ENCODE data around the gene PDE8A.

PDE8A gene

GRCh38 chr15:84955089-84955848 is 26.4 kb upstream of the PDE8A start:
- no peaks in the 10 kb centered on the region for H3K27me3 ChIP-seq (ENCODE audit: insufficient read depth, low read depth, severe bottlenecking)
- no peak overlapping the region for H3K27ac ChIP-seq
- peak overlapping the region; percentile 15; the same call in 1 of the 2 replicates for H3K4me3 ChIP-seq (ENCODE audit: low read depth, low read length)
- no peaks in the 10 kb centered on the region for H3K36me3 ChIP-seq
- peak; percentile 91 for TF ChIP-seq CTCF (IDR thresholded peaks at IDR 0.05; ENCODE audit: low read depth, low read length)
- DNase-seq, result peak; percentile 79
- no peaks in the 10 kb centered on the region for H3K9me3 ChIP-seq (ENCODE audit: severe bottlenecking)

GRCh38 chr15:84956199-84956598 is 25.5 kb upstream of the PDE8A start:
- TF ChIP-seq CTCF (IDR thresholded peaks at IDR 0.05; ENCODE audit: low read depth, low read length), result no peak
- H3K9me3 ChIP-seq (ENCODE audit: severe bottlenecking), result no peaks in the 10 kb centered on the region
- H3K27ac ChIP-seq, result no peak overlapping the region
- H3K36me3 ChIP-seq, result no peaks in the 10 kb centered on the region
- H3K4me3 ChIP-seq (ENCODE audit: low read depth, low read length), result no peak overlapping the region
- DNase-seq, result no peak
- no peaks in the 10 kb centered on the region for H3K27me3 ChIP-seq (ENCODE audit: insufficient read depth, low read depth, severe bottlenecking)

- H3K27ac ChIP-seq, result no peak overlapping the region
Observed at GRCh38 chr15:84960391-84961113, 21.1 kb upstream of the PDE8A start.

GRCh38 chr15:84961114-84961452 is 20.6 kb upstream of the PDE8A start:
- Histone ChIP-seq H3K9me3 (ENCODE audit: severe bottlenecking) (peaks cover 3% of the 10 kb centered on the region), H3K36me3 (no peaks in the 10 kb centered on the region), H3K27me3 (ENCODE audit: insufficient read depth, low read depth, severe bottlenecking) (no peaks in the 10 kb centered on the region), H3K4me3 (ENCODE audit: low read depth, low read length) (no peak overlapping the region), H3K27ac (no peak overlapping the region)
- TF ChIP-seq CTCF (IDR thresholded peaks at IDR 0.05; ENCODE audit: low read depth, low read length), result no peak
- DNase-seq, result no peak

More at GRCh38 chr15:84960391-84961113, 21.1 kb upstream of the PDE8A start:
- no peak for DNase-seq
- no peak for TF ChIP-seq CTCF (IDR thresholded peaks at IDR 0.05; ENCODE audit: low read depth, low read length)
- Histone ChIP-seq H3K9me3 (ENCODE audit: severe bottlenecking) (peaks cover 3% of the 10 kb centered on the region), H3K4me3 (ENCODE audit: low read depth, low read length) (no peak overlapping the region), H3K36me3 (no peaks in the 10 kb centered on the region), H3K27me3 (ENCODE audit: insufficient read depth, low read depth, severe bottlenecking) (no peaks in the 10 kb centered on the region)

- H3K27ac ChIP-seq, result no peak overlapping the region
- no peak for DNase-seq
- H3K4me3 ChIP-seq (ENCODE audit: low read depth, low read length), result no peak overlapping the region
- H3K36me3 ChIP-seq, result no peaks in the 10 kb centered on the region
- no peak for TF ChIP-seq CTCF (IDR thresholded peaks at IDR 0.05; ENCODE audit: low read depth, low read length)
- peaks cover 6% of the 10 kb centered on the region for H3K9me3 ChIP-seq (ENCODE audit: severe bottlenecking)
- no peaks in the 10 kb centered on the region for H3K27me3 ChIP-seq (ENCODE audit: insufficient read depth, low read depth, severe bottlenecking)
Observed at GRCh38 chr15:84961707-84962106, 19.9 kb upstream of the PDE8A start.
